GM13976 (cell line): ENCODE data around the gene AGBL4.

Experiments
- DNase-seq: peaks from one replicate; pipeline ENCODE4 v3.0.0; 2012; ENCODE audit warnings: low spot score
- in situ Hi-C: fragments of 300-500 bp; cut with MboI; formaldehyde crosslinking; loops from one replicate; pipeline ENCODE4 v1.12.0; 2022; ENCODE audit warnings: low sequenced_read_pairs, mixed read lengths, inconsistent platforms; ENCODE audit not compliant: unreplicated experiment
- TF ChIP-seq, protein P1 (sequence below): IDR thresholded peaks from 2 replicates; pipeline ENCODE4 v1.5.1; 2012; ENCODE audit warnings: borderline replicate concordance, mild to moderate bottlenecking; ENCODE audit not compliant: insufficient read depth; ENCODE audit errors: extremely low read depth, missing control alignments, control extremely low read depth

The AGBL4 gene

DNA sequence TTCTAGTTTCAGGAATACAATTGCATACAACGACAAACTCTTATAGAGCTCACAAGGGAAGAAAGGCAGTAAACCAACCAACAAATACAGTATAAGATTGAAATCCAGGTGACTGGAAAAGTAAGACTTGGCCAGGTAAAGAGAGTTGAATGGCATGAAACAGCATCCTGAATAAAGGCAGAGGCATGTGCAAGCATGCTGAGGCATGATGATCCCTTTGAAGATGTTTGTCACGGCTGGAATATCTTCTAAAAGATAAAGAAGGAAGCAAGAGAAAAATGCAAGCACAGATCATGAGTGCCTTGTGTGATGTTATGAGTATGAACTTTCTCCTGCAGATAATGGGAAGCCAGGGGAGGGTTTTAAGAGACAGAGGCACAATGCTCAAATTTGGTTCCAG lies 1468.5 kb downstream of the AGBL4 start:
- in situ Hi-C loops, result loop anchor here (25.0 kb wide), 1 partner anchor 257 kb away; no protein-coding TSS in a partner anchor
- TF ChIP-seq, protein P1, sequence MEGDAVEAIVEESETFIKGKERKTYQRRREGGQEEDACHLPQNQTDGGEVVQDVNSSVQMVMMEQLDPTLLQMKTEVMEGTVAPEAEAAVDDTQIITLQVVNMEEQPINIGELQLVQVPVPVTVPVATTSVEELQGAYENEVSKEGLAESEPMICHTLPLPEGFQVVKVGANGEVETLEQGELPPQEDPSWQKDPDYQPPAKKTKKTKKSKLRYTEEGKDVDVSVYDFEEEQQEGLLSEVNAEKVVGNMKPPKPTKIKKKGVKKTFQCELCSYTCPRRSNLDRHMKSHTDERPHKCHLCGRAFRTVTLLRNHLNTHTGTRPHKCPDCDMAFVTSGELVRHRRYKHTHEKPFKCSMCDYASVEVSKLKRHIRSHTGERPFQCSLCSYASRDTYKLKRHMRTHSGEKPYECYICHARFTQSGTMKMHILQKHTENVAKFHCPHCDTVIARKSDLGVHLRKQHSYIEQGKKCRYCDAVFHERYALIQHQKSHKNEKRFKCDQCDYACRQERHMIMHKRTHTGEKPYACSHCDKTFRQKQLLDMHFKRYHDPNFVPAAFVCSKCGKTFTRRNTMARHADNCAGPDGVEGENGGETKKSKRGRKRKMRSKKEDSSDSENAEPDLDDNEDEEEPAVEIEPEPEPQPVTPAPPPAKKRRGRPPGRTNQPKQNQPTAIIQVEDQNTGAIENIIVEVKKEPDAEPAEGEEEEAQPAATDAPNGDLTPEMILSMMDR, result no peak
- no peak for DNase-seq

GRCh38 chr1:48552903-48553606 lies 1470.7 kb downstream of the AGBL4 start:
- in situ Hi-C loops, result loop anchor here (25.0 kb wide), 1 partner anchor 259 kb away; no protein-coding TSS in a partner anchor
- TF ChIP-seq, protein P1, result no peak
- no peak for DNase-seq

GRCh38 chr1:48552420-48552819 lies 1471.3 kb downstream of the AGBL4 start:
- TF ChIP-seq, protein P1, result peak; percentile 33
- DNase-seq, result no peak
- in situ Hi-C loops, result loop anchor here (25.0 kb wide), 1 partner anchor 260 kb away; no protein-coding TSS in a partner anchor

DNA sequence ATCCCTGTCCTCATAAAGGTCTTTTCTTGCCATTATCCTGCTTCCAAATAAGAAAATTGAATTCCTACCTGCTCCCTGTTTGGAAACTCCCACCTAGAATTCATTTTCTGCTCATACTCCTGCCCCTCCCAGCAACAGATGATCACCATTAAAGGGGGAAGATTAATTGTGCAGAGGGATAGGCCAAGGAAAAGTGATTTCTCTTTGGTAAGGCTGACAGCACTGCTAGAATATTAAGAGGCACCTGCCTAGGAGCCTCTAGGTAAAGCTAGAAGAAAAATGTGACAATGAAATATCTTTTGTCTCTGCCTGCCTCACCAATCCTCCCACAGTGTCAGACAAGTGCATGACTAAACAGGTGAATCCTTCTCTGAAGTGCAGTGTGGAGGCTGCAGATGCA lies 1474.8 kb downstream of the AGBL4 start:
- TF ChIP-seq, protein P1, result no peak
- DNase-seq, result no peak
- in situ Hi-C loops, result no loop called here

DNA sequence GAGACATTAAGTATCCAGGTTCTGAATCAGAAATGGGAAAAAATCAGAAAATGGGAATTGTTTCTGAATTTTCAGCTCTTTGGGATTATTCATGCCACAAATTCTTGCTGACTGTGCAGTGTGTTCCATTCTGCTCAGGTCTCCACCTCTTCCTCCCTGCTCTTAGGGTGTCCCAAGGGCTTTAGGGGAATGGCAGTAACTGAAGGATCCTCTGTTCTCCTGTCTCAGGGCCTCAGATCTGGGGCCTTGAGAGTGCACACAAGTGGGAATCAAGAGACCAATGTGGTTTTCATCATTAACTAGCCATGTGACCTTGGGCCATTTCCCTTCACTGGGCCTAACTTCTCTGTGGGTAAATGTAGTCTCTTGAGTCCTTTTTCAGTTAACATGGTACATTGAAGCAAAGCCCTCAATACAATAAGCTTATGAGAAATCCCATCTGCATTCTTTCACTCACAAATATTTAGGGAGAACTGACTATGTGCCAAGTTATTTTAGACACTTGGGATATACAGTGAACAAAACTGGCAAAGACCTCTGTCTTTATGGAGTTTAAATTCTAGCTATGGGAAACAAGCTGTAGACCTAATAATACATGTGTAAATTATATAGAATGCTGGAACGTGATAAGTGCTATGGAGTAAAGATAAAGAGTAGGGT lies 1476.1 kb downstream of the AGBL4 start:
- DNase-seq, result no peak
- TF ChIP-seq, protein P1, result no peak
- in situ Hi-C loops, result no loop called here

- in situ Hi-C loops, result no loop called here
- TF ChIP-seq, protein P1, result no peak
- no peak for DNase-seq
These were observed 1479.9 kb downstream of the AGBL4 start for GRCh38 chr1:48543854-48544253.
